Measurements from ENCODE around the gene COL6A2. TPM values are rescaled to one million over a fixed set of nuclear protein-coding genes. Genes with fewer than 3 reads are reported as not detected.

COL6A2 gene
- total and polyA plus RNA-seq, 4 donors: 88.8 to 466 (median 185) TPM

DNA sequence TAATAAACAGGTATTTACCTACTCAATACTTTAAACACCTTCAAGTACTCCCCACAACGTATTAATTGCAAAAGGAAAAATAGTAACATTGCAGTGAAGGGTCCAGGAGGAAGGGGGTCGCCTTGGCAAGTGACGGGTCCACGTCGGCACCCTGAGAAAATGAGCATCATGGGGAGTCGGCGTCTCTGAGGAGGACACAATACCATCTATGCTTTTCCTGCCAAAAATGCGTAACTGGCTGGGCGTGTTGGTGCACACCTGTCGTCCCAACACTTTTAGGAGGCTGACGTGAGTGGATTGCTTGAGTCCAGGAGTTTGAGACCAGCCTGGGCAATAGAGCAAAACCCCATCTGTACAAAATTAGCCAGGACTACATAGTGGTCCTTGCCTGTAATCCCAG, 50.2 kb downstream of the COL6A2 start:
- no peaks in the 10 kb centered on the region for H3K36me3 ChIP-seq (ENCODE audit: control insufficient read depth, insufficient read depth, low read length)
- 98% methylated on average over 10 of the region's 11 CpGs for WGBS (ENCODE audit: insufficient coverage)
- no peaks in the 10 kb centered on the region for H3K27me3 ChIP-seq (ENCODE audit: control insufficient read depth, insufficient read depth, low read length)
- peaks cover 4% of the 10 kb centered on the region for H3K4me1 ChIP-seq (ENCODE audit: control insufficient read depth, insufficient read depth, low read length)
- no peaks in the 10 kb centered on the region for H3K9me3 ChIP-seq (ENCODE audit: control insufficient read depth, insufficient read depth, low read length)
- no peak overlapping the region for H3K27ac ChIP-seq (ENCODE audit: low read depth, low read length)
- no peak overlapping the region for H3K4me3 ChIP-seq (ENCODE audit: low read depth, low read length)
- DNase-seq (ENCODE audit: low read depth in 4 of 6, low spot score in 6 of 6): no peak

DNA sequence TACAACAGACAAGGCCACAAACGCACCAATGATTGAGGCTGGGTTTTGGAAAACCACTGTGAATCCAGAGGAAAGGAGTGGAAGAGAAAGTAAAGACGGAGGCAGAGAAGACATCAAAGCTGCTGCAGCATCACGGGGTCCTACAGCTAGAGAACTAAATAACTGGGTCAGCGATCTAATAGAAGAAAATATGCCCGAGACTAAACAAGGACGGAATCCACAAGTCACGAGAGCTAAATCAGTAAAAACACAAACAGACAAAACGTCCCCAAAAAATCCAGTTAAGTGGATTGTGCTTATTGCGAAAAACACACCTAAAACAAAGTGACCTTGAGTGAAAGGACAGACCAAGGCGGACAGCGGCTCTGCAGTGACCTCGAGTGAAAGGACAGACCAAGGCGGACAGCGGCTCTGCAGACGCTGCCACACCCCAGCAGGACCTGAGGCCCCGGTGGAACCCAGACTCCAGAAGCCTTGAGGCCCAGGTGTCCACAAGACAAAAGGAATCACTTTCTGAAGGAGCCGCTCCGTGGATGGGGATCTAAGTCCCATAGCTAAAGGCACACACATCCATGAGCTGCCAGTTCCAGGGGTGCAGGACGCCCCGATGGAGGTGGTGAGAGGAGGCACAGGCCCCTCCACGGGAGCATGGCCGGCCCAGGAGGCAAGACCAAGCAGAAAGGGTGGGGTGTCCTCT, 51.4 kb downstream of the COL6A2 start:
- H3K27ac ChIP-seq (ENCODE audit: low read depth, low read length): no peak overlapping the region
- H3K27me3 ChIP-seq (ENCODE audit: control insufficient read depth, insufficient read depth, low read length): no peaks in the 10 kb centered on the region
- DNase-seq (ENCODE audit: low read depth in 4 of 6, low spot score in 6 of 6): no peak
- 84% methylated on average over 16 of the region's 22 CpGs for WGBS (ENCODE audit: insufficient coverage)
- peaks cover 13% of the 10 kb centered on the region for H3K4me1 ChIP-seq (ENCODE audit: control insufficient read depth, insufficient read depth, low read length)
- peaks cover 3% of the 10 kb centered on the region for H3K36me3 ChIP-seq (ENCODE audit: control insufficient read depth, insufficient read depth, low read length)
- H3K9me3 ChIP-seq (ENCODE audit: control insufficient read depth, insufficient read depth, low read length): no peaks in the 10 kb centered on the region
- H3K4me3 ChIP-seq (ENCODE audit: low read depth, low read length): no peak overlapping the region

DNA sequence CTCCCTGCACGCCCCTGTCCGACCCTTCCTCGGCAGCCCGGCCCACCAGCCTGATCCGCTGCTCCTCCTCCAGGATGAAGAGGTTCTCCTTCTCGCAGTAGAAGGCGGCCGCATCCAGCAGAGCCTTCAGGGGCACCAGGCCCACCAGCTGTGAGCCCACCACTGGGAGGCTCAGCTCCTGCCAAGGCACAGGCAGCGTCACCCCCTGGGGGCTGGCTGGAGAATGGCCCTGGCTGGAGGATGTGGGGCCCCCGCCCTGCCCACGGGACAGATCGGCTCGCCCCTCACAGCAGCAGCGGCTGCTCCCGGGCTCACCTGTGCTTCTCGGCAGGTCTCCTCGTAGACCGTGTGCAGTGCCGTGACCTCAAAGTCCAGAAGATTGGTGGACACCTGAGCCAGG, 52.2 kb downstream of the COL6A2 start:
- no peak overlapping the region for H3K27ac ChIP-seq (ENCODE audit: low read depth, low read length)
- 78% methylated on average over 18 of the region's 19 CpGs for WGBS (ENCODE audit: insufficient coverage)

DNA sequence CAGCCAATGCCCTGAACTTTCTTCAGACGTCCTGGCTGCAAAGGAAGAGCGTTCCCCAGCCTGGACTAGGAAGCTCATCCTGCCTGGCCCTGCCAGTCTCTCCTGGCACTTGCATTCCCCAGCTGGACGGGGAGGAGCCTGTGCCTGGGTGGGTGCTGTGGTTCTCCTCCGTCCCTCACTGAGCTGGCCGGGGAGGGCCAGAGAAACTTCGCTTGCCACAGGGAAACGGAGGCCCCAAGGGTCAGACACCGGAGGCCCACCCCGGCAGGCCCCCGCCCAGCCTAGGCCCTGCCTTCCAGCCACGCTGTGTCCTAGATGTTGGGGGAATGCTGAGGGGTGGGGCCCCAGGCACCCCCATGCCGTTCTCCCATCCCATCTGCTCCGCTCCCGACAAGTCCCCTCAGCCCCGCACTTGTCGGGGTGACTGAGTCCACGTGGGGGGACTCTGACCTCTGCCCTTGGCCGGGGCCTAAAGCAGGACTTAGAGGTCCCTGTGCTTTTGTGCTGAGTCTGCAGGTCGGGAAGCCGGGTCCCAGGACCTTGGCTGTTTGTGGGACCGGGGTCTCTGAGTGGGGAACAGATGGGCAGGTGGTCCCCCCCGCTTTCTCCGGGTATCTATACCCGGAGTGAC, 52.7 kb downstream of the COL6A2 start:
- Histone ChIP-seq H3K36me3 (ENCODE audit: control insufficient read depth, insufficient read depth, low read length) (peaks cover 16% of the 10 kb centered on the region), H3K9me3 (ENCODE audit: control insufficient read depth, insufficient read depth, low read length) (no peaks in the 10 kb centered on the region), H3K27ac (ENCODE audit: low read depth, low read length) (no peak overlapping the region), H3K27me3 (ENCODE audit: control insufficient read depth, insufficient read depth, low read length) (no peaks in the 10 kb centered on the region), H3K4me1 (ENCODE audit: control insufficient read depth, insufficient read depth, low read length) (peaks cover 13% of the 10 kb centered on the region), H3K4me3 (ENCODE audit: low read depth, low read length) (no peak overlapping the region)
- 86% methylated on average over 24 of the region's 24 CpGs for WGBS (ENCODE audit: insufficient coverage)
- DNase-seq (ENCODE audit: low read depth in 4 of 6, low spot score in 6 of 6): no peak

More for the DNA sequence above, 52.2 kb downstream of the COL6A2 start:
- no peak for DNase-seq (ENCODE audit: low read depth in 4 of 6, low spot score in 6 of 6)
- H3K9me3 ChIP-seq (ENCODE audit: control insufficient read depth, insufficient read depth, low read length): no peaks in the 10 kb centered on the region
- H3K4me1 ChIP-seq (ENCODE audit: control insufficient read depth, insufficient read depth, low read length): peaks cover 13% of the 10 kb centered on the region
- no peak overlapping the region for H3K4me3 ChIP-seq (ENCODE audit: low read depth, low read length)
- H3K36me3 ChIP-seq (ENCODE audit: control insufficient read depth, insufficient read depth, low read length): peaks cover 10% of the 10 kb centered on the region
- H3K27me3 ChIP-seq (ENCODE audit: control insufficient read depth, insufficient read depth, low read length): no peaks in the 10 kb centered on the region

GRCh38 chr21:46151261-46151988, 53.5 kb downstream of the COL6A2 start:
- Histone ChIP-seq H3K9me3 (ENCODE audit: control insufficient read depth, insufficient read depth, low read length) (no peaks in the 10 kb centered on the region), H3K36me3 (ENCODE audit: control insufficient read depth, insufficient read depth, low read length) (peaks cover 19% of the 10 kb centered on the region), H3K4me3 (ENCODE audit: low read depth, low read length) (no peak overlapping the region), H3K27me3 (ENCODE audit: control insufficient read depth, insufficient read depth, low read length) (no peaks in the 10 kb centered on the region), H3K27ac (ENCODE audit: low read depth, low read length) (no peak overlapping the region), H3K4me1 (ENCODE audit: control insufficient read depth, insufficient read depth, low read length) (peaks cover 13% of the 10 kb centered on the region)
- DNase-seq (ENCODE audit: low read depth in 4 of 6, low spot score in 6 of 6): no peak
- WGBS (ENCODE audit: insufficient coverage): 76% methylated on average over 47 of the region's 47 CpGs

DNA sequence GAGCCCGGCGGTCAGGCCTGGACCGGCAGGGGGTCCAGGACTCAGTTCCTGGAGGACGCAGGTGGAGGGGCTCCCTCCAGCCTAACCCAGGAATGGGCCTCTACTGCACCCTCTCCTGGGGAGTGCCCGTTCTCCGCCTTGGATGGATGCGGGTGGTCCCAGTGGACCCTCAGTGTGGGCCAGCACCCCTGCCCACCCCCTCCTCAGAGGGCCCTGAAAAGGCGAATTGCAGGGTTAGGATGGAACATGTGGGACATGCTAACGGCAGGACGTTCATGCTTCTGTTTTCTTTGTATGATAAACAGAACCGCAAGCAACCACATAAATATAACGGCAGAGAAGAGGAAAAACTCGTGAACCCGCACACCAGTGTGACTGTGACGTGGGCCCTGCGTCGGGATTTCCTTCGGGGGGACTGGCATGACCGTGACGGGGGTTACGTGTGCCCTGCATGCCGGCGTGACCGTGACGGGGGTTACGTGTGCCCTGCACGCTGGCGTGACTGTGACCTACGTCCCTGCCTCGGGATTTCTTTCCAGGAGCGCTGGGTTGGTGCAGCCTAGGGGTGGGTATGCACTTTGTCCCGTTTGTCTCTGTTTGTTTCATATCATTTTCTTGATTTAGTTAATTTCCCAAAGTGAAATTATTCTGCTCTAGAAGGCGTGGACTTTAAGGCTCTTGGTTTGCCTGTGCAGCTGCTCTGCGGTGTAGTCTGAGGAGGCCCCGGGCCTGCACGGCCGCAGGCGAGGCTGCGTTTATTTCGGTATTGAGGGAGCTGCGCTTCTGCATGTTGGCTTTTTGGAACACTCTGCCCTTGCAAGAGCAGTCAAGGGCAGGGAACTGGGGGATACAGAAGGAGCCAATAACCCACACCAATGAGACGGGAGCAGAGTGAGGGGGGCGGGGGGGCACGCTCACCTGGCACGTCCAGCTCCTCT, 54.3 kb downstream of the COL6A2 start:
- H3K4me3 ChIP-seq (ENCODE audit: low read depth, low read length): no peak overlapping the region
- H3K27ac ChIP-seq (ENCODE audit: low read depth, low read length): no peak overlapping the region
- no peak for DNase-seq (ENCODE audit: low read depth in 4 of 6, low spot score in 6 of 6)
- no peaks in the 10 kb centered on the region for H3K9me3 ChIP-seq (ENCODE audit: control insufficient read depth, insufficient read depth, low read length)
- H3K4me1 ChIP-seq (ENCODE audit: control insufficient read depth, insufficient read depth, low read length): peaks cover 13% of the 10 kb centered on the region
- H3K36me3 ChIP-seq (ENCODE audit: control insufficient read depth, insufficient read depth, low read length): peaks cover 19% of the 10 kb centered on the region
- no peaks in the 10 kb centered on the region for H3K27me3 ChIP-seq (ENCODE audit: control insufficient read depth, insufficient read depth, low read length)
- WGBS (ENCODE audit: insufficient coverage): 90% methylated on average over 22 of the region's 45 CpGs

- Histone ChIP-seq H3K4me3 (ENCODE audit: low read depth, low read length) (no peak overlapping the region), H3K27ac (ENCODE audit: low read depth, low read length) (no peak overlapping the region), H3K27me3 (ENCODE audit: control insufficient read depth, insufficient read depth, low read length) (no peaks in the 10 kb centered on the region), H3K36me3 (ENCODE audit: control insufficient read depth, insufficient read depth, low read length) (peaks cover 24% of the 10 kb centered on the region), H3K4me1 (ENCODE audit: control insufficient read depth, insufficient read depth, low read length) (peaks cover 13% of the 10 kb centered on the region), H3K9me3 (ENCODE audit: control insufficient read depth, insufficient read depth, low read length) (no peaks in the 10 kb centered on the region)
- WGBS (ENCODE audit: insufficient coverage): 39% methylated on average over 14 of the region's 18 CpGs
- DNase-seq (ENCODE audit: low read depth in 4 of 6, low spot score in 6 of 6): no peak
These were observed 55.0 kb downstream of the COL6A2 start for GRCh38 chr21:46152927-46153246.

- Histone ChIP-seq H3K27me3 (ENCODE audit: control insufficient read depth, insufficient read depth, low read length) (no peaks in the 10 kb centered on the region), H3K9me3 (ENCODE audit: control insufficient read depth, insufficient read depth, low read length) (no peaks in the 10 kb centered on the region), H3K27ac (ENCODE audit: low read depth, low read length) (no peak overlapping the region), H3K4me1 (ENCODE audit: control insufficient read depth, insufficient read depth, low read length) (peaks cover 13% of the 10 kb centered on the region), H3K36me3 (ENCODE audit: control insufficient read depth, insufficient read depth, low read length) (peaks cover 28% of the 10 kb centered on the region), H3K4me3 (ENCODE audit: low read depth, low read length) (no peak overlapping the region)
- DNase-seq (ENCODE audit: low read depth in 4 of 6, low spot score in 6 of 6): peak in 2 of 6 donors; percentile 34 to 42
- 46% methylated on average over 32 of the region's 33 CpGs for WGBS (ENCODE audit: insufficient coverage)
These were observed 55.6 kb downstream of the COL6A2 start for GRCh38 chr21:46153247-46154154.

Data from spinal cord (tissue), 10 donors.